Peyer's patch (tissue), 4 donors: ENCODE data around the gene AMHR2.

Experiments used
- POLR2A ChIP-seq, 2 donors: fragments of 450-650 bp; IDR thresholded peaks; one replicate each; pipeline ENCODE4 v1.5.1; 2017; ENCODE audit warnings: antibody characterized with exemption in 2 of 2, mild to moderate bottlenecking in 2 of 2, moderate library complexity in 2 of 2
- TF ChIP-seq, protein P1 (sequence below), 6 experiments: fragments of 450-650 bp in 4 of 6; fragments of 200-600 bp in 2 of 6; sonication (generic) in 1 of 6; IDR thresholded peaks; one replicate each; pipeline ENCODE4 v1.5.1; 2017 to 2019; ENCODE audit warnings: antibody characterized with exemption in 6 of 6, mild to moderate bottlenecking in 3 of 6, moderate library complexity in 1 of 6

DNA sequence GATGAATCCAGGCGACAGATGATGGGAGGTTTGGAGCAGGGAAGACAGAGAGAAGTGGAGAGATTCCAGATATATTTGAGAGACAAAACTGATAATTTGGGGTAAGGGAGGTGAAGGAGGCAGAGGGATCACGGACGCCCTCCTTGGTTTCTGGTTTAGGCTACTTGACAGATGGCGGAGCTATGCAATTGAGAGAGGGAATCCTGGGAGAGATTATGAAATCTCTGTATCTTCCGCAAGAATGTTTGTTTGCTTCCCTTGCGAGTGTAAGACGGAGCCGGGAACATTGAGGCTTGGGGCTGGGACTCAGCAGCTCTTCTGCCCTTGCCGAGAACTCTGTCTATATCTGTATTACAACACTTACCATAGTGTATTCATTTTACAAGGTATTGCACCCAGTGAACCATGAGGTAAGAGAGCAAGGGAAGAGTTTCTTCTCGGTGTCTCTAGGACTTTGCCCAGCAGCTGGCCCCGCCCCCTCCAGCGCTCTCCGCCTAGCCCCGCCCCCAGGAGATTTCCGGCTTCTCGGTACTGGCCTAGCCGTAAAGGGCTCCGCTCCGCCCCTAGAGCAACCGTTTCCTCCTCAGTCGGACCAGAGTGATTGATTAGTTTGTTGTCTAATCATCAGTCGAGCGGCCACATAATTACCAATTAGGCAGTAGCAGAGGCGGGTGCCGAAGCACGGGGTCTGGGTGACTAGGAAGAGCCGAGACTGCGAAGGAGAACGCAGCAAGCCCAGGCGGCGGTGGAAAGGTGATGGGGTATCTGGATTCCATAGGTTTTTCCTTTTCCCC is 17.6 kb downstream of the AMHR2 start, which contains the start of gene PRR13:
- TF ChIP-seq, protein P1, sequence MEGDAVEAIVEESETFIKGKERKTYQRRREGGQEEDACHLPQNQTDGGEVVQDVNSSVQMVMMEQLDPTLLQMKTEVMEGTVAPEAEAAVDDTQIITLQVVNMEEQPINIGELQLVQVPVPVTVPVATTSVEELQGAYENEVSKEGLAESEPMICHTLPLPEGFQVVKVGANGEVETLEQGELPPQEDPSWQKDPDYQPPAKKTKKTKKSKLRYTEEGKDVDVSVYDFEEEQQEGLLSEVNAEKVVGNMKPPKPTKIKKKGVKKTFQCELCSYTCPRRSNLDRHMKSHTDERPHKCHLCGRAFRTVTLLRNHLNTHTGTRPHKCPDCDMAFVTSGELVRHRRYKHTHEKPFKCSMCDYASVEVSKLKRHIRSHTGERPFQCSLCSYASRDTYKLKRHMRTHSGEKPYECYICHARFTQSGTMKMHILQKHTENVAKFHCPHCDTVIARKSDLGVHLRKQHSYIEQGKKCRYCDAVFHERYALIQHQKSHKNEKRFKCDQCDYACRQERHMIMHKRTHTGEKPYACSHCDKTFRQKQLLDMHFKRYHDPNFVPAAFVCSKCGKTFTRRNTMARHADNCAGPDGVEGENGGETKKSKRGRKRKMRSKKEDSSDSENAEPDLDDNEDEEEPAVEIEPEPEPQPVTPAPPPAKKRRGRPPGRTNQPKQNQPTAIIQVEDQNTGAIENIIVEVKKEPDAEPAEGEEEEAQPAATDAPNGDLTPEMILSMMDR (IDR thresholded peaks at IDR 0.05): no peak
- TF ChIP-seq POLR2A (IDR thresholded peaks at IDR 0.05): peak; percentile 99
